GM18870 (cell line): Measurements from ENCODE around the gene LRRC19.

ENCODE experiments used
- ATAC-seq: cut with Tn5 transposase; IDR thresholded peaks from one replicate; pipeline ENCODE4 v1.9.1; 2021; ENCODE audit warnings: moderate library complexity; ENCODE audit not compliant: unreplicated experiment

The LRRC19 gene

GRCh38 chr9:26955921-26956859, 49.3 kb downstream of the LRRC19 start, which contains the start of gene IFT74:
IFT74 (plus strand) TSS chr9:26956412; CDS start chr9:26961968, 5,556 bp downstream.
- peak; percentile 93 for ATAC-seq

- ATAC-seq, result peak; percentile 27
These were observed 50.1 kb downstream of the LRRC19 start for GRCh38 chr9:26955222-26955903.

DNA sequence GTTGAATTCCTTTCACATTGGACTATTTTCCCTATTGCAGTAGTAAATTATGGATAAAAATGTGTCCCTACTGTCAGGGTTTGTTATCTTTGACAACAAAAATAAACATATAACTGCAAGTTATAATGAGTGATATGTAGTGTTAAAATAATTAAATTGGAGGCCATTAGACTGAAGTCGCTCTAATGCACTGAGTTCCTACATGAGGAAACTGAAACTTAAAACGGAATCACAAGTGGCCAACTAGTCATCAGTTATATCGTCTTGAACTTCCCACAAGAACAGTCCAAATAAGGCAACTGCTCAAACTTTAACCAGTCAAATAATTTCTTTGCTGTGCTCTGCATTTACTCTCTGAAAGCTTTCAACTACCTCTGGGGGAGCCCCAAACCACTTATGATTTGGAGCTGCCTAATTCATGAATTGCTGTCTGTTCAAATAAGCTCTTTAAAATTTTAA, 51.4 kb downstream of the LRRC19 start:
- no peak for ATAC-seq

- no peak for ATAC-seq
These were observed 53.7 kb downstream of the LRRC19 start for GRCh38 chr9:26951794-26952193.

GRCh38 chr9:26950521-26950920, 55.0 kb downstream of the LRRC19 start:
- ATAC-seq, result no peak

- no peak for ATAC-seq
These were observed 55.8 kb downstream of the LRRC19 start for GRCh38 chr9:26949637-26950069.

DNA sequence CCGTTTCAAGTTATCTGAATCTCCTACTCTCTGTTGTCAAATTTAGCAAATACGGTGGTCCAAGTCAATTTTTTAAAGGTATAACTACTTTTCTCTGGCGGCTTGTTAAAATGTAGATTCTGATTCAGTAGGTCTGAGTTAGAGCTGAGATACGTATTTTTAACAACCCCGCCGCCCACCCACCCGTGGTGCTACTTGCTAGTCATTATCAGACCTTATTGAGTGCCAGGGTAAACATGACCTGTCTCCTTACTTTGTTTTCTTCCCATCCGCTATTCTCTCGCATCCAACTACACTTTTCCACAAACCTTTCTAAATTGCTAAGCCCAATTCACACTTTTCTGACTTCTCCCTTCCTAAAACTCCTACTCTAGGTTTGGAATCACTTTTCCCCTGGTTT, 57.7 kb downstream of the LRRC19 start:
- ATAC-seq, result no peak

DNA sequence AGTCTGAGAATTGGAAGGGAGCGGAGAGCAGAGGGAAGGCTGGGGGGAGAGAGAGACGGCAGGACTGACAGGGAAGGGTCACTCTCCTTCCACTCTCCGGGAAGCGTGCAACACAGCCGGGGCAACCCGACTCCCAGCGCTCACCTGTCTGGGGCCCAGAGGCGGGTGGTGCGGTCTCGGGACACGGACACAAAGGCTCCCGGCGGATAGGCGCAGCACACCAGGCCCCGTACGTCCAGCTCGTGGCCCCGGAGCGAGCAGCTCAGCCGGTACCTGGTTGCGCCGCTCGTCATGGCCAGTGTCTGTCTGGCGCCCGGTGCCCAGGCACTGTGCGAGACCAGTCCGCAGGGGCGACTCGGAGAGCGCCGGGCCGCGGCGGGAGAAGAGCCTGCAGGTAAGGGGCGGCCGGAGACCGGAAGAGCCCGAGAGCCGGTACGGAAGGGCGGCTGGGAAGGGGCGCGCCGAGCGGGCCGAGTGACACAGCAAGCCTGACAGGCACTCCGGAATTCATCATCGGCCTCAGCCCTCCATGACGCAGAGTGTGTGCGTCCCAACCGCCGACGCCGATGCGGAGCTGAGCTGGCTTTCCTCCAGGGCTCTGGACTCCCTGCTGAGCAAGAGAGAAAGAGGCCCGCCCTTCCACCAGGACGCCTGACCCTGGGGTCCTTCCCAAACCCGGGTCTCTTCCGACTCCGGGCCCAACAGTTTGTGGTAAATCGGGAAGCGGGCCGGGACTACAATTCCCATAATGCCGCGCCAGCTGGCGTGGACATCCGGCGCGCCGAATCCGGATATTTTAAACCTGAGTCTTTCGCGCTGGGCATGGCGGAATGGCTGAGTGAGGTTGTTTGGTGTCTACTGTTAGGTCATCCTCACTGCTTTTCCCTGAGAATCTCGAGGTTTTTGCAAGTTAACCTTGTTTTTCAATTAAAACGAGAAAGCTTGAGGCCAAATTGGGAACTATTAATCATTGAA, 58.4 kb downstream of the LRRC19 start, which contains the start of gene PLAA:
TSS of gene PLAA (minus strand) at position 490 of the 975 bp plus-strand sequence. CDS start at position 293, 197 bp downstream.
- peak; percentile 97 for ATAC-seq

DNA sequence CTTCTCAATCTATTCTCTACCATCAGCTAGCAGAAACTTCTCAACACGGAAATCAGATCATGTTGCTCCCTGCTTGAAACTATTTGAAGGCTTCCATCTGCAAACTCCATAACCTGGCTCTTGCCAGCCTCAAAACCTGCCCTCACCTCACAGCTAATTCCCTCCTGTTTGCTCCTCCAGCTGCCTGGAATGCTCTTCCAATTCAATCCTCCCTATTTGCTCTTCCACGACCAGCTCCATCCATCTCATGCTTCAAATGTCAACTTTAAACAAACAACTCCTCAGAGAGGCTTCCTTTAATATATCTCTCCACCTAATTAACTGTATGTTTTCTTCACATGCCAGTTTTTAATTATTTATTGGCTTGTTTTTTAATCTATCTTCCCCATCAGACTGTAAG, 59.9 kb downstream of the LRRC19 start:
- ATAC-seq, result no peak
